GM12878 (cell line): ENCODE results near the gene TBC1D8. TPM values are rescaled to one million over a fixed set of nuclear protein-coding genes. Genes with fewer than 3 reads are reported as not detected.

Source experiments
- E4F1 ChIP-seq: fragments of 450-650 bp; IDR thresholded peaks from 2 replicates; pipeline ENCODE4 v1.6.1; 2018; ENCODE audit warnings: borderline replicate concordance, mild to moderate bottlenecking; ENCODE audit not compliant: partially characterized antibody
- FOS ChIP-seq: IDR thresholded peaks from 3 replicates; pipeline ENCODE4 v1.6.1; 2011; ENCODE audit warnings: borderline replicate concordance; ENCODE audit not compliant: insufficient read length; ENCODE audit errors: extremely low read depth
- FOXM1 ChIP-seq: IDR thresholded peaks from 2 replicates; pipeline ENCODE4 v1.6.1; 2012; ENCODE audit warnings: low read depth, mild to moderate bottlenecking, inconsistent platforms, low read length, moderate library complexity
- NFXL1 ChIP-seq: fragments of 450-650 bp; IDR thresholded peaks from 2 replicates; pipeline ENCODE4 v1.6.1; 2017; ENCODE audit warnings: antibody characterized with exemption, mild to moderate bottlenecking, borderline replicate concordance
- PBX3 ChIP-seq: IDR thresholded peaks from 2 replicates; pipeline ENCODE4 v1.6.1; 2011; ENCODE audit warnings: mild to moderate bottlenecking, low read depth, low read length, moderate library complexity; ENCODE audit not compliant: insufficient replicate concordance
- POLR2A ChIP-seq: IDR thresholded peaks from 2 replicates; pipeline ENCODE4 v1.6.1; 2011; ENCODE audit warnings: low read depth, mild to moderate bottlenecking, low read length
- POU2F2 ChIP-seq: IDR thresholded peaks from 3 replicates; pipeline ENCODE4 v1.6.1; 2011; ENCODE audit warnings: low read depth, mild to moderate bottlenecking, low read length, borderline replicate concordance
- RAD51 ChIP-seq: fragments of 450-650 bp; IDR thresholded peaks from 2 replicates; pipeline ENCODE4 v1.6.1; 2016; ENCODE audit warnings: moderate library complexity, mild to moderate bottlenecking, inconsistent platforms
- RFX5 ChIP-seq: IDR thresholded peaks from 2 replicates; pipeline ENCODE4 v1.6.1; 2011; ENCODE audit warnings: low read depth, low read length, improper control_type of control experiment
- SRF ChIP-seq, 2 experiments: IDR thresholded peaks; 2 replicates each; pipeline ENCODE4 v1.6.1; 2011; ENCODE audit warnings: low read depth in 2 of 2, low read length in 2 of 2, mild to moderate bottlenecking in 1 of 2, moderate library complexity in 1 of 2
- TAF1 ChIP-seq: IDR thresholded peaks from 2 replicates; pipeline ENCODE4 v1.6.1; 2011; ENCODE audit warnings: mild to moderate bottlenecking, low read depth, low read length, borderline replicate concordance
- TCF3 ChIP-seq: IDR thresholded peaks from 2 replicates; pipeline ENCODE4 v1.6.1; 2012; ENCODE audit warnings: low read depth, mild to moderate bottlenecking, low read length, borderline replicate concordance; ENCODE audit not compliant: insufficient read depth
- YBX1 ChIP-seq: fragments of 450-650 bp; IDR thresholded peaks from 2 replicates; pipeline ENCODE4 v1.6.1; 2016; ENCODE audit warnings: antibody characterized with exemption
- polyA plus RNA-seq, 11 experiments: library from polyadenylated mRNA; depleted of rRNA in 4 of 11; unstranded in 6 of 11; stranded (reverse) in 5 of 11; fragments of >200 nt; fragmentation: Nextera tagmentation in 4 of 11; fragmentation: Illumina TruSeq in 1 of 11; extraction: Ambion mirVana in 4 of 11; extraction: Trizol in 1 of 11; gene quantifications; 1 replicate in 1 of 11; 2 replicates in 10 of 11; pipeline versions ENCODE4 v1.2.1 to v1.2.3, GENCODE V29; 2011 to 2016; ENCODE audit warnings: inconsistent platforms in 2 of 11, missing spikeins in 2 of 11, low read depth in 1 of 11
- total RNA-seq, 4 experiments: library from RNA; depleted of rRNA in 3 of 4; stranded (reverse); fragments of >200 nt in 3 of 4; fragmentation: Illumina TruSeq in 1 of 4; extraction: Trizol in 1 of 4; gene quantifications; 2 replicates each; pipeline versions ENCODE4 v1.2.1 to v1.2.3, GENCODE V29; 2013 to 2021
- TF ChIP-seq, protein P1 (sequence below): fragments of 450-650 bp; IDR thresholded peaks from 2 replicates; pipeline ENCODE4 v1.6.1; 2014; ENCODE audit warnings: mild to moderate bottlenecking
- TF ChIP-seq, protein P2 (sequence below), 3 experiments: IDR thresholded peaks in 2 of 3; conservative IDR thresholded peaks in 1 of 3; 2 replicates each; pipeline ENCODE4 v1.5.1; 2011; ENCODE audit warnings: low read depth in 3 of 3, low read length in 3 of 3, mild to moderate bottlenecking in 3 of 3, control low read depth in 2 of 3, moderate library complexity in 2 of 3, inconsistent platforms in 1 of 3, mixed read lengths in 1 of 3; ENCODE audit not compliant: control insufficient read depth in 2 of 3, insufficient read depth in 1 of 3; ENCODE audit errors: extremely low read depth in 1 of 3
- TF ChIP-seq, protein P3 (sequence below): fragments of 450-650 bp; IDR thresholded peaks from 2 replicates; pipeline ENCODE4 v1.6.1; 2017; ENCODE audit warnings: mild to moderate bottlenecking, low read depth, inconsistent platforms; ENCODE audit not compliant: poor library complexity, severe bottlenecking
- TF ChIP-seq, protein P4 (sequence below): fragments of 150-350 bp; IDR thresholded peaks from 2 replicates; pipeline ENCODE4 v1.6.1; 2016; ENCODE audit warnings: low read depth, low read length

The TBC1D8 gene
- total and polyA plus RNA-seq, 10 of the 15 experiments (the other 5 are each of a cell fraction or from before 2014, with no cell fraction given), result 0.80 to 4.9 (median 4.4) TPM

DNA sequence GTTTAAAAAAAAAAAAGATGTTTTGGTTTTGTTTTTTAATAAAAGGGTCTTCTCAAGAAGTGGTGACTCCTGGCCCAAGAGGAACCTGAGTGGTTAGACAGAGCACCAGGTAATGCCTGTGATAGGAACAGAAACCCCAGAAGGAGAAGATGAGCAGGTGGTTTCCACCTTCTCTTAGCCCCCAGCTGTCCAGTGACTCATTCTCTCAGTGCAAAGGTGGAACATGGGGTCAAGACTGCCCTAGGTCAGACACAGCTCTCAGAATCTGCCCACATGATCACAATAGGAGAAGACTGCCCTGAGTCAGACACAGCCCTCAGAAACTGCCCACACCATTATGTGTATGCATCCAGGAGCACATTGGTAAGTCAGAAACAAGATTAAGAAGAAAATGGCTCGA is 61.8 kb downstream of the TBC1D8 start (continued):
- TF ChIP-seq RFX5 (no peak), POLR2A (no peak), NFXL1 (no peak), POU2F2 (peak; percentile 32; the same call in 1 of the 3 replicates), SRF (IDR thresholded peaks at IDR 0.05; ENCODE audit: low read depth in 2 of 2, low read length in 2 of 2) (0 out of 4 replicates have a peak, but pooled peaks of 1 of the 2 experiments have one; percentile 27), E4F1 (no peak), FOS (no peak), YBX1 (no peak), FOXM1 (0 out of 2 replicates have a peak, but pooled peaks have one; percentile 54), TCF3 (peak; percentile 80; the same call in 1 of the 2 replicates), RAD51 (peak; percentile 69; the same call in 1 of the 2 replicates), PBX3 (no peak), TAF1 (no peak)
- TF ChIP-seq, protein P1, sequence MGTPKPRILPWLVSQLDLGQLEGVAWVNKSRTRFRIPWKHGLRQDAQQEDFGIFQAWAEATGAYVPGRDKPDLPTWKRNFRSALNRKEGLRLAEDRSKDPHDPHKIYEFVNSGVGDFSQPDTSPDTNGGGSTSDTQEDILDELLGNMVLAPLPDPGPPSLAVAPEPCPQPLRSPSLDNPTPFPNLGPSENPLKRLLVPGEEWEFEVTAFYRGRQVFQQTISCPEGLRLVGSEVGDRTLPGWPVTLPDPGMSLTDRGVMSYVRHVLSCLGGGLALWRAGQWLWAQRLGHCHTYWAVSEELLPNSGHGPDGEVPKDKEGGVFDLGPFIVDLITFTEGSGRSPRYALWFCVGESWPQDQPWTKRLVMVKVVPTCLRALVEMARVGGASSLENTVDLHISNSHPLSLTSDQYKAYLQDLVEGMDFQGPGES, result no peak
- TF ChIP-seq, protein P2, sequence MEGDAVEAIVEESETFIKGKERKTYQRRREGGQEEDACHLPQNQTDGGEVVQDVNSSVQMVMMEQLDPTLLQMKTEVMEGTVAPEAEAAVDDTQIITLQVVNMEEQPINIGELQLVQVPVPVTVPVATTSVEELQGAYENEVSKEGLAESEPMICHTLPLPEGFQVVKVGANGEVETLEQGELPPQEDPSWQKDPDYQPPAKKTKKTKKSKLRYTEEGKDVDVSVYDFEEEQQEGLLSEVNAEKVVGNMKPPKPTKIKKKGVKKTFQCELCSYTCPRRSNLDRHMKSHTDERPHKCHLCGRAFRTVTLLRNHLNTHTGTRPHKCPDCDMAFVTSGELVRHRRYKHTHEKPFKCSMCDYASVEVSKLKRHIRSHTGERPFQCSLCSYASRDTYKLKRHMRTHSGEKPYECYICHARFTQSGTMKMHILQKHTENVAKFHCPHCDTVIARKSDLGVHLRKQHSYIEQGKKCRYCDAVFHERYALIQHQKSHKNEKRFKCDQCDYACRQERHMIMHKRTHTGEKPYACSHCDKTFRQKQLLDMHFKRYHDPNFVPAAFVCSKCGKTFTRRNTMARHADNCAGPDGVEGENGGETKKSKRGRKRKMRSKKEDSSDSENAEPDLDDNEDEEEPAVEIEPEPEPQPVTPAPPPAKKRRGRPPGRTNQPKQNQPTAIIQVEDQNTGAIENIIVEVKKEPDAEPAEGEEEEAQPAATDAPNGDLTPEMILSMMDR (IDR thresholded peaks at IDR 0.05 in 2 of 3, conservative IDR thresholded peaks at IDR 0.05 in 1 of 3; ENCODE audit: control insufficient read depth in 2 of 3, extremely low read depth in 1 of 3, insufficient read depth in 1 of 3, low read depth in 3 of 3, low read length in 3 of 3), result no peak
- TF ChIP-seq, protein P3, sequence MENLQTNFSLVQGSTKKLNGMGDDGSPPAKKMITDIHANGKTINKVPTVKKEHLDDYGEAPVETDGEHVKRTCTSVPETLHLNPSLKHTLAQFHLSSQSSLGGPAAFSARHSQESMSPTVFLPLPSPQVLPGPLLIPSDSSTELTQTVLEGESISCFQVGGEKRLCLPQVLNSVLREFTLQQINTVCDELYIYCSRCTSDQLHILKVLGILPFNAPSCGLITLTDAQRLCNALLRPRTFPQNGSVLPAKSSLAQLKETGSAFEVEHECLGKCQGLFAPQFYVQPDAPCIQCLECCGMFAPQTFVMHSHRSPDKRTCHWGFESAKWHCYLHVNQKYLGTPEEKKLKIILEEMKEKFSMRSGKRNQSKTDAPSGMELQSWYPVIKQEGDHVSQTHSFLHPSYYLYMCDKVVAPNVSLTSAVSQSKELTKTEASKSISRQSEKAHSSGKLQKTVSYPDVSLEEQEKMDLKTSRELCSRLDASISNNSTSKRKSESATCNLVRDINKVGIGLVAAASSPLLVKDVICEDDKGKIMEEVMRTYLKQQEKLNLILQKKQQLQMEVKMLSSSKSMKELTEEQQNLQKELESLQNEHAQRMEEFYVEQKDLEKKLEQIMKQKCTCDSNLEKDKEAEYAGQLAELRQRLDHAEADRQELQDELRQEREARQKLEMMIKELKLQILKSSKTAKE, result peak; percentile 68
- TF ChIP-seq, protein P4, sequence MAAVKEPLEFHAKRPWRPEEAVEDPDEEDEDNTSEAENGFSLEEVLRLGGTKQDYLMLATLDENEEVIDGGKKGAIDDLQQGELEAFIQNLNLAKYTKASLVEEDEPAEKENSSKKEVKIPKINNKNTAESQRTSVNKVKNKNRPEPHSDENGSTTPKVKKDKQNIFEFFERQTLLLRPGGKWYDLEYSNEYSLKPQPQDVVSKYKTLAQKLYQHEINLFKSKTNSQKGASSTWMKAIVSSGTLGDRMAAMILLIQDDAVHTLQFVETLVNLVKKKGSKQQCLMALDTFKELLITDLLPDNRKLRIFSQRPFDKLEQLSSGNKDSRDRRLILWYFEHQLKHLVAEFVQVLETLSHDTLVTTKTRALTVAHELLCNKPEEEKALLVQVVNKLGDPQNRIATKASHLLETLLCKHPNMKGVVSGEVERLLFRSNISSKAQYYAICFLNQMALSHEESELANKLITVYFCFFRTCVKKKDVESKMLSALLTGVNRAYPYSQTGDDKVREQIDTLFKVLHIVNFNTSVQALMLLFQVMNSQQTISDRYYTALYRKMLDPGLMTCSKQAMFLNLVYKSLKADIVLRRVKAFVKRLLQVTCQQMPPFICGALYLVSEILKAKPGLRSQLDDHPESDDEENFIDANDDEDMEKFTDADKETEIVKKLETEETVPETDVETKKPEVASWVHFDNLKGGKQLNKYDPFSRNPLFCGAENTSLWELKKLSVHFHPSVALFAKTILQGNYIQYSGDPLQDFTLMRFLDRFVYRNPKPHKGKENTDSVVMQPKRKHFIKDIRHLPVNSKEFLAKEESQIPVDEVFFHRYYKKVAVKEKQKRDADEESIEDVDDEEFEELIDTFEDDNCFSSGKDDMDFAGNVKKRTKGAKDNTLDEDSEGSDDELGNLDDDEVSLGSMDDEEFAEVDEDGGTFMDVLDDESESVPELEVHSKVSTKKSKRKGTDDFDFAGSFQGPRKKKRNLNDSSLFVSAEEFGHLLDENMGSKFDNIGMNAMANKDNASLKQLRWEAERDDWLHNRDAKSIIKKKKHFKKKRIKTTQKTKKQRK, result no peak
